Keratinocyte (primary cell): Measurements from ENCODE around the gene INPP5K. TPM values are rescaled to one million over a fixed set of nuclear protein-coding genes. Genes with fewer than 3 reads are reported as not detected.

ENCODE experiments used
- DNase-seq: peaks from one replicate; pipeline ENCODE4 v3.0.0-alpha.2; 2011; ENCODE audit warnings: low read depth, missing footprints, low spot score
- FAIRE-seq: peaks from 2 replicates; lab custom pipeline; 2011; peaks lifted over from hg19 to GRCh38; lab: Jason Lieb, UNC
- H2AFZ ChIP-seq: 2 replicates; pipeline ENCODE4 v1.6.0; 2012; ENCODE audit warnings: low read length, control low read depth, inconsistent platforms; ENCODE audit not compliant: control insufficient read depth
- H3K27ac ChIP-seq: 2 replicates; pipeline ENCODE4 v1.5.1; 2011; ENCODE audit warnings: low read length; ENCODE audit not compliant: control insufficient read depth, insufficient read depth
- H3K27me3 ChIP-seq: 3 replicates; pipeline ENCODE4 v1.6.0; 2011; ENCODE audit warnings: low read length; ENCODE audit not compliant: control insufficient read depth, insufficient read depth; ENCODE audit errors: extremely low read depth
- H3K36me3 ChIP-seq, 2 experiments: 2 replicates in 1 of 2; 3 replicates in 1 of 2; pipeline ENCODE4 v1.5.1; 2011; ENCODE audit warnings: low read length in 2 of 2, mild to moderate bottlenecking in 1 of 2; ENCODE audit not compliant: control insufficient read depth in 2 of 2, insufficient read depth in 2 of 2; ENCODE audit errors: extremely low read depth in 1 of 2
- H3K4me1 ChIP-seq: 3 replicates; pipeline ENCODE4 v1.5.1; 2011; ENCODE audit warnings: low read length; ENCODE audit not compliant: control insufficient read depth, insufficient read depth; ENCODE audit errors: extremely low read depth
- H3K4me2 ChIP-seq: 3 replicates; pipeline ENCODE4 v1.6.0; 2011; ENCODE audit warnings: low read depth, low read length; ENCODE audit not compliant: control insufficient read depth, insufficient read depth; ENCODE audit errors: extremely low read depth
- H3K4me3 ChIP-seq, 3 experiments: fragments of 200-600 bp in 1 of 3; sonication (generic) in 1 of 3; 2 replicates in 2 of 3; 3 replicates in 1 of 3; pipeline ENCODE4 v1.5.1; 2011 to 2016; ENCODE audit warnings: low read length in 3 of 3, mild to moderate bottlenecking in 3 of 3, control low read depth in 2 of 3, inconsistent platforms in 1 of 3, low read depth in 1 of 3, mixed read lengths in 1 of 3, mixed run types in 1 of 3, moderate library complexity in 1 of 3; ENCODE audit not compliant: control insufficient read depth in 2 of 3, insufficient read depth in 2 of 3; ENCODE audit errors: extremely low read depth in 1 of 3
- H3K79me2 ChIP-seq: 2 replicates; pipeline ENCODE4 v1.6.0; 2012; ENCODE audit warnings: low read length; ENCODE audit not compliant: control insufficient read depth, insufficient read depth
- H3K9ac ChIP-seq: 3 replicates; pipeline ENCODE4 v1.6.0; 2011; ENCODE audit warnings: low read length; ENCODE audit not compliant: control insufficient read depth, insufficient read depth; ENCODE audit errors: extremely low read depth
- H3K9me1 ChIP-seq: 3 replicates; pipeline ENCODE4 v1.6.0; 2011; ENCODE audit warnings: low read length; ENCODE audit not compliant: control insufficient read depth, insufficient read depth; ENCODE audit errors: extremely low read depth
- H3K9me3 ChIP-seq: 2 replicates; pipeline ENCODE4 v1.5.1; 2012; ENCODE audit warnings: low read depth, low read length; ENCODE audit not compliant: control insufficient read depth
- H4K20me1 ChIP-seq: 3 replicates; pipeline ENCODE4 v1.6.0; 2011; ENCODE audit warnings: low read length; ENCODE audit not compliant: control insufficient read depth, insufficient read depth; ENCODE audit errors: extremely low read depth
- CTCF ChIP-seq, 3 experiments: IDR thresholded peaks in 1 of 3; conservative IDR thresholded peaks in 1 of 3; optimal IDR thresholded peaks in 1 of 3; 2 replicates in 2 of 3; 3 replicates in 1 of 3; pipeline versions ENCODE3 to v1.5.1; 2011; ENCODE audit warnings: low read length in 3 of 3, mild to moderate bottlenecking in 3 of 3, moderate library complexity in 2 of 3, control low read depth in 1 of 3, inconsistent platforms in 1 of 3; ENCODE audit not compliant: insufficient read depth in 2 of 3; ENCODE audit errors: extremely low read depth in 1 of 3
- EZH2 ChIP-seq: IDR thresholded peaks from one replicate; pipeline ENCODE4 v1.6.1; 2012; ENCODE audit warnings: inconsistent platforms, mild to moderate bottlenecking, low read length, moderate library complexity
- dilution Hi-C: fragments of 300-500 bp; cut with MboI; formaldehyde crosslinking; loops from one replicate; pipeline ENCODE4 v1.7.0; 2020; ENCODE audit warnings: low sequenced_read_pairs; ENCODE audit not compliant: extremely low pct_ligation_motif_present
- polyA plus RNA-seq, 5 experiments: library from polyadenylated mRNA; depleted of rRNA in 3 of 5; stranded (reverse) in 3 of 5; stranded (forward) in 1 of 5; unstranded in 1 of 5; fragments of >200 nt; gene quantifications; 1 replicate in 1 of 5; 2 replicates in 3 of 5; 3 replicates in 1 of 5; pipeline versions ENCODE4 v1.2.1 to v1.2.3, GENCODE V29; 2011 to 2012; ENCODE audit warnings: missing spikeins in 2 of 5, low read depth in 1 of 5, low replicate concordance in 1 of 5

The INPP5K gene
- polyA plus RNA-seq, 1 donor (not counting 4 experiments of a cell fraction or from before 2014, with no cell fraction given) = 23.0 TPM

GRCh38 chr17:1492249-1493206 lies 23.9 kb downstream of the INPP5K start, which contains the start of gene MYO1C:
Gene MYO1C, minus strand, starts transcription at chr17:1492686. Its CDS starts 199 bp downstream, at chr17:1492487.
- no peaks in the 10 kb centered on the region for H4K20me1 ChIP-seq
- no peaks in the 10 kb centered on the region for H3K9me1 ChIP-seq
- DNase-seq = no peak
- H3K9ac ChIP-seq = peak within 1 kb of the TSS; percentile 61
- no peak for FAIRE-seq
- peak within 1 kb of the TSS; percentile 43 to 64 (median 57) for H3K4me3 ChIP-seq
- H3K27me3 ChIP-seq = no peaks in the 10 kb centered on the region
- H3K9me3 ChIP-seq = no peaks in the 10 kb centered on the region
- peak within 1 kb of the TSS; percentile 20 for H2AFZ ChIP-seq
- H3K4me1 ChIP-seq = peaks cover 37% of the 10 kb centered on the region
- dilution Hi-C loops = no loop called here
- TF ChIP-seq EZH2 (no peak), CTCF (optimal IDR thresholded peaks at IDR 0.05 in 1 of 3, IDR thresholded peaks at IDR 0.05 in 1 of 3, conservative IDR thresholded peaks at IDR 0.05 in 1 of 3; ENCODE audit: extremely low read depth in 1 of 3, insufficient read depth in 2 of 3, low read length in 3 of 3) (no peak)
- peak within 1 kb of the TSS; percentile 26 for H3K27ac ChIP-seq
- peaks cover 0 to 5% of the 10 kb centered on the region in 2 experiments for H3K36me3 ChIP-seq
- peaks cover 17% of the 10 kb centered on the region for H3K79me2 ChIP-seq
- H3K4me2 ChIP-seq = peak within 1 kb of the TSS; percentile 70

DNA sequence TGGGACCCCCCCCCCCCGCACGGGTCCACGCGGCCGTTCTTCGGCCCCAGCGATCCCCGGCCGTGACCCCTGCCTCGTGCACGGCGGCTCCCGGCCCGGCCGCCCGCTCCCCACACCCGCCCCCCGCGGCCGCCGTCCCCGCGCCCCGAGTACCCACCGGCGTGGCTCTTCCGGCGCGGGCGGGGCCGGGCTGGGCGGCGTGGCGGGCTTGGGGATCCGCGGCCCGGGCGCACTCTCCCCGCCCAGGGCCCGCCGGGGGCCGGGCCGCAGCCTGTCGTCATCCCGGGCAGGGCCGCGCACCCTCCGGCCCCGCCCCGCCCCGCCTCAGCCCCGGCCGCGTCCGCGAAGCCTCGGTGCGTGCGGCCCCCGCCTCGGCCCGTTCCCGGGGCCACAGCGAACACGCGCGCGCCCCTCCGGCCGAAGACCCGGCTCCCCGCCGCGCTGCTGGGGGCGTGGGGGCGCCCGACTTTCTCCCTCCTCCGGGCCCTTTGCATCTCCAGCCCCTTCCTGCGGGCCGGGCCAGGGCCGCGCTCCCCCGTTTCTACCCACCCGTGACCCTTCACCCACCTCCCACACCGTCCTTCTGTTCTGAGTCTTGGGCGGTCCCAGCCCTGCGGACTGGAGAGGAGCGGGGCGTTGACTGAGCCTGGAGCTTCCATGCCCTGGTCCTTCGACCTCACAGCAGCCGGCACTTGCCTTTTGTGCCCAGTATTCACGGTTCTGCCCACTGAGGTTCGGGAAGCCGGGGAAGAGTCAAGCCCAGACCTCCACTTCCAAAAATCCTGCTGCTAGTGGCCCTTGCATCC lies 24.8 kb downstream of the INPP5K start:
- TF ChIP-seq CTCF (optimal IDR thresholded peaks at IDR 0.05 in 1 of 3, IDR thresholded peaks at IDR 0.05 in 1 of 3, conservative IDR thresholded peaks at IDR 0.05 in 1 of 3; ENCODE audit: extremely low read depth in 1 of 3, insufficient read depth in 2 of 3, low read length in 3 of 3) (no peak), EZH2 (no peak)
- H3K27ac ChIP-seq = peak overlapping the region; percentile 49
- DNase-seq = no peak

More for the DNA sequence above, 24.8 kb downstream of the INPP5K start:
- Histone ChIP-seq H4K20me1 (no peaks in the 10 kb centered on the region), H3K9ac (peak overlapping the region; percentile 79), H3K4me3 (peak overlapping the region; percentile 75 to 80 (median 76)), H3K36me3 (peaks cover 0 to 3% of the 10 kb centered on the region in 2 experiments), H3K9me3 (no peaks in the 10 kb centered on the region), H3K4me2 (peak overlapping the region; percentile 82), H3K27me3 (no peaks in the 10 kb centered on the region), H2AFZ (peak overlapping the region; percentile 20), H3K79me2 (peaks cover 17% of the 10 kb centered on the region), H3K9me1 (no peaks in the 10 kb centered on the region), H3K4me1 (peaks cover 39% of the 10 kb centered on the region)
- FAIRE-seq = no peak
- dilution Hi-C loops = no loop called here
